Right cardiac atrium (tissue), 5 donors: Measurements from ENCODE around the gene PICK1. TPM values are rescaled to one million over a fixed set of nuclear protein-coding genes. Genes with fewer than 3 reads are reported as not detected.
"Not testable (repeated sequence)": the region's sequence is repeated elsewhere in the genome, so short reads cannot be mapped to it uniquely, and the experiment has no call there.

Source experiments
- ATAC-seq, 2 donors: fragments of 200-7000 bp; cut with Tn5 transposase; one replicate each; pipeline versions ENCODE4 v1.8.0 to v1.9.1; 2020; ENCODE audit warnings: moderate library complexity in 2 of 2, mild to moderate bottlenecking in 1 of 2
- DNase-seq, 3 donors: peaks; one replicate each; pipeline ENCODE4 v3.0.0-alpha.2; 2020
- H3K27ac ChIP-seq: one replicate; pipeline ENCODE4 v1.5.1; 2013; ENCODE audit warnings: mild to moderate bottlenecking, low read length, control low read depth, moderate library complexity
- H3K27me3 ChIP-seq: one replicate; pipeline ENCODE4 v1.6.1; 2013; ENCODE audit not compliant: control insufficient read depth, insufficient read depth
- H3K4me1 ChIP-seq: one replicate; pipeline ENCODE4 v1.6.1; 2013; ENCODE audit warnings: low read length; ENCODE audit not compliant: control insufficient read depth, insufficient read depth
- H3K4me3 ChIP-seq: one replicate; pipeline ENCODE4 v1.5.1; 2013; ENCODE audit warnings: low read length, control low read depth
- H3K9me3 ChIP-seq: one replicate; pipeline ENCODE4 v1.6.1; 2013; ENCODE audit warnings: low read length; ENCODE audit not compliant: control insufficient read depth
- WGBS: extraction: QIAGEN DNeasy Blood & Tissue Kit; methylation state at CpG from one replicate; pipeline ENCODE4 v1.1.7; 2013; 5-methylcytosine and 5-hydroxymethylcytosine counted together
- intact Hi-C, 4 donors: fragments of 100-400 bp; cut with DNase I; formaldehyde crosslinking; loops; one replicate each; pipeline versions ENCODE4 v1.11.0 to v1.14.0; 2022 to 2023
- polyA plus RNA-seq: library from polyadenylated mRNA; stranded (reverse); fragments of 200-250 nt; gene quantifications from one replicate; pipeline ENCODE4 v1.2.3, GENCODE V29; 2013
- total RNA-seq, 4 donors: library from RNA; stranded (reverse); fragmentation: NEBNext Ultra II Directional; extraction: Animal tissue kit (Norgen Biotek cat#: 25700); gene quantifications; one replicate each; pipeline ENCODE4 v1.2.1, GENCODE V29; 2021
- donor health status: healthy with polysubstance abuse.
- donor health status: DM: no; HTN: yes; CAD: no.
- donor health status: DM: no; HTN: no; CAD: no.
- donor health status: DM: no; HTN: yes; CAD: no; lungs with severe emphysema.
- donor health status: DM: yes; HTN: yes; CAD: no.

The PICK1 gene
- total and polyA plus RNA-seq, 5 donors: 23.8 to 31.3 (median 25.5) TPM

- intact Hi-C loops: no loop called here
- 86% methylated on average over 12 of the region's 12 CpGs for WGBS
- DNase-seq (peak in 1 of 3 donors; percentile 28), ATAC-seq (no peak)
- Histone ChIP-seq H3K4me3 (no peak overlapping the region), H3K27me3 (no peaks in the 10 kb centered on the region), H3K27ac (no peak overlapping the region), H3K4me1 (peaks cover 12% of the 10 kb centered on the region), H3K9me3 (no peaks in the 10 kb centered on the region)
Measured at GRCh38 chr22:38031491-38031890, 25.7 kb upstream of the PICK1 start.

GRCh38 chr22:38032681-38033521 is 24.3 kb upstream of the PICK1 start:
- no peak for ATAC-seq
- H3K4me1 ChIP-seq: peaks cover 12% of the 10 kb centered on the region
- H3K9me3 ChIP-seq: no peaks in the 10 kb centered on the region
- H3K4me3 ChIP-seq: no peak overlapping the region
- DNase-seq: peak in 1 of 3 donors; percentile 47
- H3K27me3 ChIP-seq: no peaks in the 10 kb centered on the region
- 85% methylated on average over 19 of the region's 19 CpGs for WGBS
- intact Hi-C loops: no loop called here
- H3K27ac ChIP-seq: no peak overlapping the region

DNA sequence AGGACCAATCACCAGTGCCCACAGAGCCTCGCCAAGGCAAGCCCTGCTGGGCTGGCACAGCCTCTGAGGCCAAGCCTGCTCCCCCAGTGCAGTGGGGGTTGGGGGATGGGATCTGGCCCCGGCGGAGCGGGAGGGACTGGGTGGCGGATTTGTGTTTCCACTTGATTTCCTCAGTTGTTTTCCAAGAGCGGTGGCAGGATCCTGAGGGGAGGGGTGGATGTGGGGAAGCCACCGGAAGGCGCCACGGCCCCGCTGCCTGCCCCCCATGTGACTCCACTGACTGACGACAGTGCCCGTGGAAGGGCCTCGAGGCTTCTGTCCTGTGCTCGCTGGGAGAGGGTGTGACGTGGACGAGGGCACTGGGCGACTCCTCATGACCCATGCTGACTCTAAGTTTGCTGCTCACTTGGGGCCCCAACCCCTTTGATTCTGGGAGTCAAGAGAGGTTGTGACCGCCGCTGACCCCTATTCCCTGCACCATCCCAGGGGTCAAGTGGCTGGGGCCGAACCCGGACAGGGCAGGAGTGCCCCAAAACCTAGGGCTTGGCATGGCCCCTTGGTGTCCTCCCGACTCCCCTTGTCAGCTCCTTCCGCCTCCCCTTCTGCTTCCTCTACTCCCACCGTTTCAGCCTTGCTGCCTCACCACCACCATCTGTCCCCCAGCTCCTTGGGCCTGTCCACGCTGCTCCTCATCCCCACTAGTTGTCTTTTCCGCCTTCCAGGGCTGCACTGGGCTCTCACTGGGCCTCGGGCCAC is 23.5 kb upstream of the PICK1 start:
- no peaks in the 10 kb centered on the region for H3K9me3 ChIP-seq
- WGBS: 64% methylated on average over 27 of the region's 27 CpGs
- DNase-seq (peak in 2 of 3 donors; percentile 72 to 79), ATAC-seq (peak; percentile 8 to 29)
- no peaks in the 10 kb centered on the region for H3K27me3 ChIP-seq
- intact Hi-C loops: no loop called here
- peak overlapping the region; percentile 61 for H3K27ac ChIP-seq
- H3K4me3 ChIP-seq: no peak overlapping the region
- peaks cover 12% of the 10 kb centered on the region for H3K4me1 ChIP-seq

DNA sequence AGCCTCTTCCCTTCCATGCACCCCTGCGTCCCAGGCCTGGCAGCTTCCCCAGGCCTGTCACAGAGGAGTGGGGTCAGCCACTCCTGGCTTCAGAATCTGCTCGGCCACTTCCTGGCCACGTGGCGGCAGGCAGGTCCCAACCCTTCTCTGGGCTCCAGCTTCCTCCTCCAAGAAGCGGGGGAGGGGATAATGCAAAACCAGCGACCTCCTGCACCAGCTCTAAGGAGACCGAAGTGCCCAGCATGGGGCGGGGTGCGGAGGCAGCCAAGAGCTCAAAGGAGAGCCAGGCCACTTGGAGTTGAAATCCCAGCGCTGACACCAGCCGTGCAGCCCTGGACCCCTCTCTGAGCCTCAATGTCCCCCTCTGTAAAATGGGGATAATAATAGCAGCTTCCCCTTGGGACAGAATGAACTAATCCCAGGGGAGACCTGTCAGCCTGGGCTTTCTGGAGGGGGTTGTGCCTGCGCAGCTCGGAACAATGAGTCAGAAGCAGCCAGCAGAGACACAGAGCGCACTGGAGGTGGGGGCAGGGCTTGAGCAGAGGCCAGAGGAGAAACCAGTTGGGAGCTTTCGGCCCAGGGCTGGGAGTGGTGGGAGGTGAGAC is 22.8 kb upstream of the PICK1 start:
- H3K4me3 ChIP-seq: no peak overlapping the region
- no peaks in the 10 kb centered on the region for H3K27me3 ChIP-seq
- DNase-seq (peak; percentile 79 to 94 (median 93)), ATAC-seq (peak; percentile 81 to 83)
- intact Hi-C loops: no loop called here
- no peaks in the 10 kb centered on the region for H3K9me3 ChIP-seq
- H3K27ac ChIP-seq: peak overlapping the region; percentile 61
- WGBS: 32% methylated on average over 15 of the region's 15 CpGs
- peaks cover 12% of the 10 kb centered on the region for H3K4me1 ChIP-seq

DNA sequence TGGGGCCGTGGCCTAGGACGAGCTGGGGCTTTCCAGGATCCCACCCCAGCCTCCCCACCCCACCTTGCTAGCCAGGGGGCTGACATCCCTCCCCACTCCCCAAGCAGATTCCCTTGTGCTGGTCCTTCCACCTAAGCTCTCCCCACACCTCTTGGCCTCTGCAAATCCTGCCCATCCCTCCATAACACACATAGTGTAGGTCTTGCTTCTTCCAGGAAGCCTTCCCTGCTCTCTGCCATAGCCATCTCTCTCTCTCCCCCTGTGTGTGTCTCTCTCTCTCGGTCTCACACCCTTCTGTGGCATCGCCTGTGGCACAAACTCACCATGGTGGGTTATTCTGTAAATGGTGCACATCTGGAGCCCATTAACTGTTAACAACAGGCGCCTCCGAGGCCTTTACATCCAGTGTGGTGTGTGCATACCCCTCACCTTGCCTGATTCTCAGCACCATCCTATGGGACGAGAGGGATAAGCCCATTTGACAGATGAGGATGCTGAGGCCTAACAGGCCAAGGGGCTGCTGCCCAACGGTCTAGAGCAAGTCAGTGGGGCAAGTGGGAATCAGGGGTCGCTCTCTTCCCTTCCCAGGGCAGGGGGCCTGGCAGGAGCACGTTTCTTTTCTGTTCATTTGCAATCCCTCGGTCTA is 22.2 kb upstream of the PICK1 start:
- ATAC-seq (no peak), DNase-seq (no peak)
- Histone ChIP-seq H3K27ac (no peak overlapping the region), H3K4me3 (no peak overlapping the region), H3K27me3 (no peaks in the 10 kb centered on the region), H3K9me3 (no peaks in the 10 kb centered on the region), H3K4me1 (peaks cover 10% of the 10 kb centered on the region)
- intact Hi-C loops: no loop called here
- WGBS: 77% methylated on average over 11 of the region's 11 CpGs

- intact Hi-C loops: no loop called here
- H3K4me1 ChIP-seq: peaks cover 10% of the 10 kb centered on the region
- H3K9me3 ChIP-seq: no peaks in the 10 kb centered on the region
- H3K27me3 ChIP-seq: no peaks in the 10 kb centered on the region
- no peak overlapping the region for H3K4me3 ChIP-seq
- ATAC-seq (no peak), DNase-seq (peak in 1 of 3 donors; percentile 50)
- 83% methylated on average over 9 of the region's 9 CpGs for WGBS
- H3K27ac ChIP-seq: no peak overlapping the region
Measured at GRCh38 chr22:38035530-38035885, 21.7 kb upstream of the PICK1 start.

GRCh38 chr22:38036392-38037062 is 20.7 kb upstream of the PICK1 start:
- no peak overlapping the region for H3K4me3 ChIP-seq
- H3K4me1 ChIP-seq: peaks cover 10% of the 10 kb centered on the region
- H3K27ac ChIP-seq: no peak overlapping the region
- intact Hi-C loops: no loop called here
- no peaks in the 10 kb centered on the region for H3K9me3 ChIP-seq
- WGBS: 74% methylated on average over 10 of the region's 10 CpGs
- DNase-seq (no peak), ATAC-seq (no peak)
- no peaks in the 10 kb centered on the region for H3K27me3 ChIP-seq

GRCh38 chr22:38037367-38038150 is 19.6 kb upstream of the PICK1 start:
- peaks cover 10% of the 10 kb centered on the region for H3K4me1 ChIP-seq
- DNase-seq, H3K27ac ChIP-seq, intact Hi-C loops, H3K9me3 ChIP-seq, ATAC-seq, H3K27me3 ChIP-seq, H3K4me3 ChIP-seq: not testable (repeated sequence)
- WGBS: 86% methylated on average over 13 of the region's 13 CpGs

DNA sequence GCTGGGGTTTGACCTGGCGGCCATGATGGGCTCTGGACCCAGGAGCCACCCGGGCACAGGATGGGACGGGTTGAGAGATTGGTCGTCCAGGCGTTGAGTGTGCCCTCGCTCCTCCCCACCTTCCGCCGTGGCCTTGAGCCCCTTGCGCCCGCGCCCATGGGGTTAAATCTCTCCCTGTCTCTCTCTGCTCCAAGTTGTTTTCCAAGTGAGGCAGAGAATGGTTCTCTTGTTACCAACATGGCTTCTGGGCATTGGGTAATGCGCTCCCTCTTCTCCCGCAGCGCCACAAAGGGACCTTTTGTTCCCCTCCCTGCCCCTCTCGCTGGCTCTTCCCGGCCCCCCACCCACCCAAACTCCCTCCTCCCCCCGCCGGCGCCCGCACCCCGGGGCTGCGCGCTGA is 18.8 kb upstream of the PICK1 start:
- ATAC-seq (no peak), DNase-seq (peak in 1 of 3 donors; percentile 29)
- no peaks in the 10 kb centered on the region for H3K27me3 ChIP-seq
- H3K4me1 ChIP-seq: peaks cover 10% of the 10 kb centered on the region
- H3K27ac ChIP-seq: no peak overlapping the region
- H3K9me3 ChIP-seq: no peaks in the 10 kb centered on the region
- intact Hi-C loops: no loop called here
- H3K4me3 ChIP-seq: no peak overlapping the region
- WGBS: 92% methylated on average over 23 of the region's 23 CpGs
